Mammary epithelial cell (primary cell): ENCODE measurements around the gene MRPL9.

Source experiments
- EZH2 ChIP-seq: IDR thresholded peaks from 2 replicates; pipeline ENCODE4 v1.6.1; 2012; ENCODE audit warnings: low read length, inconsistent platforms, borderline replicate concordance
- TF ChIP-seq, protein P1 (sequence below), 2 donors: IDR thresholded peaks in 1 of 2; conservative IDR thresholded peaks in 1 of 2; 2 replicates each; pipeline ENCODE4 v1.5.1; 2011 to 2012; ENCODE audit warnings: inconsistent platforms in 2 of 2, low read length in 2 of 2, mild to moderate bottlenecking in 2 of 2, control low read depth in 1 of 2, low read depth in 1 of 2; ENCODE audit not compliant: insufficient read depth in 1 of 2; ENCODE audit errors: extremely low read depth in 1 of 2

DNA sequence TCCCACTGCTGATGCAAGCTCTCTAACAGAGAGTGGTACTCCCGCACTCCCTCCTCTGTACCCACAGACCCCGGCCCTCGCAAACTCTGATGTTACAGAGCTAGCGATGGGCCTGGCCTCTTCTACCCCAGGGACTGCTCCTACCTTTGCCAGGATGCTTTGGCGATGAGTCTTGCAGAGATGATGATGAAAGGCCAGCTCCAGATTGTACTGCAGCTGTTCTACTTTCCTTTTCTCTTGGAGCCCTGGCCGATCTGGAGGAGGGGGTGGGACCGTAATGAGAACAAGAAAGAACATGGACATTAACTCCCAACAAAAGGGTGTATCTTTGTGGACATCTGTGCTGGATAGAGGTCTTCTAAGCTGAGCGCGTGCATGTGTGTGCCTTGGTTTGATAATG is 47.9 kb upstream of the MRPL9 start:
- TF ChIP-seq EZH2: no peak
- TF ChIP-seq, protein P1, sequence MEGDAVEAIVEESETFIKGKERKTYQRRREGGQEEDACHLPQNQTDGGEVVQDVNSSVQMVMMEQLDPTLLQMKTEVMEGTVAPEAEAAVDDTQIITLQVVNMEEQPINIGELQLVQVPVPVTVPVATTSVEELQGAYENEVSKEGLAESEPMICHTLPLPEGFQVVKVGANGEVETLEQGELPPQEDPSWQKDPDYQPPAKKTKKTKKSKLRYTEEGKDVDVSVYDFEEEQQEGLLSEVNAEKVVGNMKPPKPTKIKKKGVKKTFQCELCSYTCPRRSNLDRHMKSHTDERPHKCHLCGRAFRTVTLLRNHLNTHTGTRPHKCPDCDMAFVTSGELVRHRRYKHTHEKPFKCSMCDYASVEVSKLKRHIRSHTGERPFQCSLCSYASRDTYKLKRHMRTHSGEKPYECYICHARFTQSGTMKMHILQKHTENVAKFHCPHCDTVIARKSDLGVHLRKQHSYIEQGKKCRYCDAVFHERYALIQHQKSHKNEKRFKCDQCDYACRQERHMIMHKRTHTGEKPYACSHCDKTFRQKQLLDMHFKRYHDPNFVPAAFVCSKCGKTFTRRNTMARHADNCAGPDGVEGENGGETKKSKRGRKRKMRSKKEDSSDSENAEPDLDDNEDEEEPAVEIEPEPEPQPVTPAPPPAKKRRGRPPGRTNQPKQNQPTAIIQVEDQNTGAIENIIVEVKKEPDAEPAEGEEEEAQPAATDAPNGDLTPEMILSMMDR (conservative IDR thresholded peaks at IDR 0.05 in 1 of 2, IDR thresholded peaks at IDR 0.05 in 1 of 2; ENCODE audit: extremely low read depth in 1 of 2, insufficient read depth in 1 of 2, low read depth in 1 of 2, low read length in 2 of 2): no peak
